Measurements from ENCODE around the gene ULBP2. TPM values are rescaled to one million over a fixed set of nuclear protein-coding genes. Genes with fewer than 3 reads are reported as not detected.
A peak's percentile ranks its signal among the peaks of the same experiment; 100 is the strongest.
"Not testable (repeated sequence)": the region's sequence is repeated elsewhere in the genome, so short reads cannot be mapped to it uniquely, and the experiment has no call there.

ULBP2 gene
- total and polyA plus RNA-seq, 7 experiments from 2014 or later, result 0.27 to 1.0 (median 0.56) TPM; not detected in 2

DNA sequence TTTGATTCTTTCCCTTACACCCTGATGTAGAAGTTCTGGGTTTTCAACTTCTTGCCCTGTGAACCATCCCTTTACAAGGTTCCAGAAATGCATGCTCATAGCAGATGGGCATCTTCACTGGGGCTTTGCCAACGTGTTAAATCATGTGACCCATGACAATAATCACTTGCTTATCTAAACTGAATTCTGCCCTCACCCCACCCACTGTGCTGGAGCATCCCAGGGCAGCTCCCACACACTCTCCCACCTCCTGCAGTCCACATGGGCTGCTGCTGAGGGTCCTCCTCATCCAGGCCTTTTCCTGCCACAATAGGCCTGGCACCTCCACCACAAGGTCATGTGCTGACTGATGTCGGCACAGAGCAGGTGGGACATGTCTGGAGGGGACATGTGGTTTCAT is 26.2 kb downstream of the ULBP2 start:
- POLR2A ChIA-PET; H3K9me3 Mint-ChIP-seq; H3K4me3 ChIP-seq (ENCODE audit: low read length); H3K4me3 Mint-ChIP-seq; H3K9me3 ChIP-seq (ENCODE audit: control insufficient read depth in 2 of 3, low read length in 3 of 3); intact Hi-C loops (cut with micrococcal nuclease); H3K36me3 Mint-ChIP-seq; ATAC-seq; CTCF ChIA-PET; H3K27ac ChIP-seq (ENCODE audit: low read depth, low read length); DNase-seq; H3K36me3 ChIP-seq (ENCODE audit: control insufficient read depth in 2 of 3, insufficient read depth in 3 of 3, low read length in 3 of 3): not testable (repeated sequence)
- peaks cover 12 to 23% of the 10 kb centered on the region in 2 donors for H3K27me3 ChIP-seq (ENCODE audit: control insufficient read depth in 2 of 2, insufficient read depth in 2 of 2, low read length in 2 of 2)
- Mint-ChIP-seq H3K27me3 (peaks cover 64 to 89% (median 83%) of the 10 kb centered on the region in 5 donors), H3K27ac (peak overlapping the region in 1 of 9 donors; percentile 4), H3K4me1 (peaks cover 14 to 27% (median 21%) of the 10 kb centered on the region in 7 donors)
- peaks cover 8 to 23% of the 10 kb centered on the region in 2 donors for H3K4me1 ChIP-seq (ENCODE audit: control insufficient read depth in 2 of 2, insufficient read depth in 2 of 2, low read length in 2 of 2)

DNA sequence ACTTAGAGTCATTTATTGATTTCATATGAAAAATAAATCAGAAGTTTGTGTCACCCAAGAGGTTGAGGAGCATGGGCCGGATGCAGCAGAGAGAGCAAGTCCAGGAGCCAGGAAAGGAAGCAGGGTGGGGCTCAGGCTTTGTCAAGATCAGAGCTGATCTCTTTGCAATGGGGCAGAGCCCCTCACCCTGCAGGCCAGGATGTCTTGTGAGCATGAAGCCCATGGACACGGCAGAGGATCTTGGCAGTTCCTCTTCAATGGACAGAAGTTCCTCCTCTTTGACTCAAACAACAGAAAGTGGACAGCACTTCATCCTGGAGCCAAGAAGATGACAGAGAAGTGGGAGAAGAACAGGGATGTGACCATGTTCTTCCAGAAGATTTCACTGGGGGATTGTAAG is 27.1 kb downstream of the ULBP2 start:
- H3K4me3 Mint-ChIP-seq; ATAC-seq; POLR2A ChIA-PET; H3K9me3 ChIP-seq (ENCODE audit: control insufficient read depth in 2 of 3, low read length in 3 of 3); DNase-seq; intact Hi-C loops (cut with micrococcal nuclease); H3K36me3 ChIP-seq (ENCODE audit: control insufficient read depth in 2 of 3, insufficient read depth in 3 of 3, low read length in 3 of 3); H3K27ac ChIP-seq (ENCODE audit: low read depth, low read length); H3K27ac Mint-ChIP-seq; H3K9me3 Mint-ChIP-seq; H3K4me3 ChIP-seq (ENCODE audit: low read length); H3K36me3 Mint-ChIP-seq; CTCF ChIA-PET: not testable (repeated sequence)
- Histone ChIP-seq H3K4me1 (ENCODE audit: control insufficient read depth in 2 of 2, insufficient read depth in 2 of 2, low read length in 2 of 2) (peaks cover 4 to 14% of the 10 kb centered on the region in 2 donors), H3K27me3 (ENCODE audit: control insufficient read depth in 2 of 2, insufficient read depth in 2 of 2, low read length in 2 of 2) (peaks cover 12 to 18% of the 10 kb centered on the region in 2 donors)
- peaks cover 12 to 20% (median 14%) of the 10 kb centered on the region in 7 donors for H3K4me1 Mint-ChIP-seq
- peaks cover 62 to 82% (median 81%) of the 10 kb centered on the region in 5 donors for H3K27me3 Mint-ChIP-seq

DNA sequence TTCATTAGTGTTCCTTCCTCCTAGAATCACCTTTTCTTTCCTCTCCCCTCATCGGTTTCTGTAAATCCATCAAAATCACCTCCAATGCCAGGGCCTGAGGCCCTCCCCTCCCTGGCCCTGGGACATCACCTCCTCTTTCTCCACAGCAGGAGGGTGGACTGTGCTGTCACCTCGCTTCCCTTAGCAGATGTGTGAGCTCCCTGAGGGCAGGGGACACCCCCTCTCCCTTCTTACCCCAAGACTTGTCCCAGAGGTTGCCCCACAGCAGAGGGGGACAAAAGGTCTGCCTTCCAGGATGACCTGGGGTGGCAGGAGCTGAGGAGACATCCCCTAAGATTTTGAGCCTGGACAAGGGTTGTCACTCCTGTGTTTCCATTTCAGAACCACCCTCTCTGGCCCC is 27.8 kb downstream of the ULBP2 start:
- no peak overlapping the region for H3K27ac Mint-ChIP-seq
- Histone ChIP-seq H3K27me3 (ENCODE audit: control insufficient read depth in 2 of 2, insufficient read depth in 2 of 2, low read length in 2 of 2) (peaks cover 8 to 12% of the 10 kb centered on the region in 2 donors), H3K4me1 (ENCODE audit: control insufficient read depth in 2 of 2, insufficient read depth in 2 of 2, low read length in 2 of 2) (peaks cover 3 to 7% of the 10 kb centered on the region in 2 donors), H3K4me3 (ENCODE audit: low read length) (no peak overlapping the region), H3K9me3 (ENCODE audit: control insufficient read depth in 2 of 3, low read length in 3 of 3) (no peaks in the 10 kb centered on the region), H3K27ac (ENCODE audit: low read depth, low read length) (no peak overlapping the region), H3K36me3 (ENCODE audit: control insufficient read depth in 2 of 3, insufficient read depth in 3 of 3, low read length in 3 of 3) (no peaks in the 10 kb centered on the region)
- CTCF ChIA-PET, result no interaction called here
- peaks cover 0 to 5% (median 0%) of the 10 kb centered on the region in 5 donors for H3K36me3 Mint-ChIP-seq
- H3K9me3 Mint-ChIP-seq, result peaks cover 0 to 2% (median 0%) of the 10 kb centered on the region in 11 donors
- ATAC-seq (no peak), DNase-seq (no peak)
- POLR2A ChIA-PET, result no interaction called here
- no peak overlapping the region for H3K4me3 Mint-ChIP-seq
- H3K4me1 Mint-ChIP-seq, result peaks cover 6 to 16% (median 9%) of the 10 kb centered on the region in 7 donors
- intact Hi-C loops (cut with micrococcal nuclease), result no loop called here
- peaks cover 62 to 84% (median 81%) of the 10 kb centered on the region in 5 donors for H3K27me3 Mint-ChIP-seq

DNA sequence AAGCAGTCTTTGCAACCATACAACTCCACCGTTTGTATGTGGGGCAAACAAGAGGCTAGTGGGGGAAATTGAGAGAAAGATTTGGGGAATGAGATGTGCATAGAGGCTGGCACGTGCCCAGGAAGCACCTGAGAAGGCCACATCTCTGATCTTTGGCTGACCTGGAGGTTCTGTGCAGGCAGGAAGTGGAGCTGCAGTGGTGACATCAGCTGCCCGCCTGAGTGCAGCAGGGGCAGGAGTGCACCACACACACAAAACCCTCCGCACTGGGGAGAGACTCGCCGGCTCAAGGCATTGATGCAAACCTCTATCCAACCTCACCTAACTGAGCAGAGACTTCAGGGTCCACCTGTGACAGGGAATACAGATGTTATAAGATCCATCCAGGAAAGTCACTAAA is 32.6 kb downstream of the ULBP2 start:
- H3K27ac ChIP-seq (ENCODE audit: low read depth, low read length); H3K27ac Mint-ChIP-seq; H3K36me3 Mint-ChIP-seq; H3K4me1 Mint-ChIP-seq; DNase-seq; ATAC-seq; H3K4me3 ChIP-seq (ENCODE audit: low read length); CTCF ChIA-PET; H3K27me3 ChIP-seq (ENCODE audit: control insufficient read depth in 2 of 2, insufficient read depth in 2 of 2, low read length in 2 of 2); H3K9me3 Mint-ChIP-seq; POLR2A ChIA-PET; intact Hi-C loops (cut with micrococcal nuclease); H3K36me3 ChIP-seq (ENCODE audit: control insufficient read depth in 2 of 3, insufficient read depth in 3 of 3, low read length in 3 of 3); H3K4me3 Mint-ChIP-seq; H3K4me1 ChIP-seq (ENCODE audit: control insufficient read depth in 2 of 2, insufficient read depth in 2 of 2, low read length in 2 of 2); H3K9me3 ChIP-seq (ENCODE audit: control insufficient read depth in 2 of 3, low read length in 3 of 3): not testable (repeated sequence)
- H3K27me3 Mint-ChIP-seq, result peaks cover 70 to 86% (median 83%) of the 10 kb centered on the region in 5 donors

DNA sequence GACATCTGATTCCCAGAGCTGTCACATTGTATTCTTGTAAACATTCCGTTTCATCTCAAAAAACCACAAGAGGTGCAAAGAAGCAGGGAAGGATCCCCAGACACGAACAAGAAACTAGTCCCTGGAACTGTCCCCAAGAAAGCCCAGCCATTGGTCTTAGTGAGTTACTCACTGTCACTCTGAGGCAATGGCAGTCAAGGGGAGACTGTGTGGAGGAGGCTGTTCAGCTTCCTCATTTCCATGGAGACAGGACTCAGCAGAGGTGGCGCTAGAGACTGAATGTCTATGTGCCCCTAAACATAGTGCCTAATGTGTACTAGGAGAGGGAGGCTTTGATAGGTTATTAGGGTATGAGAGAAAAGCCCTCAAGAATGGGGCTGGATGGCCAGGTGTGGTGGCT is 33.0 kb downstream of the ULBP2 start:
- Histone ChIP-seq H3K36me3 (ENCODE audit: control insufficient read depth in 2 of 3, insufficient read depth in 3 of 3, low read length in 3 of 3) (no peaks in the 10 kb centered on the region), H3K4me3 (ENCODE audit: low read length) (no peak overlapping the region), H3K27ac (ENCODE audit: low read depth, low read length) (no peak overlapping the region), H3K9me3 (ENCODE audit: control insufficient read depth in 2 of 3, low read length in 3 of 3) (no peaks in the 10 kb centered on the region), H3K4me1 (ENCODE audit: control insufficient read depth in 2 of 2, insufficient read depth in 2 of 2, low read length in 2 of 2) (no peaks in the 10 kb centered on the region), H3K27me3 (ENCODE audit: control insufficient read depth in 2 of 2, insufficient read depth in 2 of 2, low read length in 2 of 2) (peaks cover 0 to 5% of the 10 kb centered on the region in 2 donors)
- H3K36me3 Mint-ChIP-seq, result peaks cover 0 to 3% (median 0%) of the 10 kb centered on the region in 5 donors
- DNase-seq (no peak), ATAC-seq (peak; percentile 62)
- peaks cover 70 to 86% (median 81%) of the 10 kb centered on the region in 5 donors for H3K27me3 Mint-ChIP-seq
- ChIA-PET POLR2A (no interaction called here), CTCF (no interaction called here)
- peaks cover 0 to 5% (median 0%) of the 10 kb centered on the region in 7 donors for H3K4me1 Mint-ChIP-seq
- intact Hi-C loops (cut with micrococcal nuclease), result no loop called here
- no peaks in the 10 kb centered on the region for H3K9me3 Mint-ChIP-seq
- H3K27ac Mint-ChIP-seq, result no peak overlapping the region
- H3K4me3 Mint-ChIP-seq, result no peak overlapping the region

DNA sequence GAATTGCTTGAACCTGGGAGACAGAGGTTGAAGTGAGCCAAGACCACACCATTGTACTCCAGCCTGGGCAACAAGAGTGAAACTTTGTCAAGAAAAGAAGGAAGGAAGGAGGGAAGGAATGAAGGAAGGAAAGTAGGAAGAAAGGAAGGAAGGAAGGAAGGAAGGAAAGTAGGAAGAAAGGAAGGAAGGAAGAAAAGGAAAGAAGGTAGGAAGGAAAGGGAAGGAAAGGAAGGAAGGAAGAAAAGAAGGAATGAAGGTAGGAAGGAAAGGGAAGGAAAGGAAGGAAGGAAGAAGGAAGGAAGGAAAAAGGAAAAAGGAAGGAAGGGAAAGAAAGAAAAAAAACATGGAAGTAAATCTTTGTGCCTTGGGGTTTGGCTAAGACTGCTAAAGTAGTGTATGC is 33.6 kb downstream of the ULBP2 start:
- H3K27me3 Mint-ChIP-seq, result peaks cover 70 to 86% (median 80%) of the 10 kb centered on the region in 5 donors
- H3K27ac Mint-ChIP-seq, result no peak overlapping the region
- H3K36me3 Mint-ChIP-seq, result peaks cover 0 to under 1% (median 0%) of the 10 kb centered on the region in 5 donors
- no peaks in the 10 kb centered on the region for H3K36me3 ChIP-seq (ENCODE audit: control insufficient read depth in 2 of 3, insufficient read depth in 3 of 3, low read length in 3 of 3)
- H3K27me3 ChIP-seq (ENCODE audit: control insufficient read depth in 2 of 2, insufficient read depth in 2 of 2, low read length in 2 of 2), result peaks cover 0 to 5% of the 10 kb centered on the region in 2 donors
- H3K4me1 ChIP-seq (ENCODE audit: control insufficient read depth in 2 of 2, insufficient read depth in 2 of 2, low read length in 2 of 2), result no peaks in the 10 kb centered on the region
- DNase-seq, result no peak
- ChIA-PET CTCF (no interaction called here), POLR2A (no interaction called here)
- H3K4me3 Mint-ChIP-seq, result peak overlapping the region in 2 of 10 donors; percentile 6 to 21
- intact Hi-C loops (cut with micrococcal nuclease), result no loop called here
- H3K4me1 Mint-ChIP-seq, result peaks cover 0 to 5% (median 0%) of the 10 kb centered on the region in 7 donors
- no peak for ATAC-seq
- no peaks in the 10 kb centered on the region for H3K9me3 ChIP-seq (ENCODE audit: control insufficient read depth in 2 of 3, low read length in 3 of 3)
- no peaks in the 10 kb centered on the region for H3K9me3 Mint-ChIP-seq
- H3K27ac ChIP-seq (ENCODE audit: low read depth, low read length), result no peak overlapping the region
- no peak overlapping the region for H3K4me3 ChIP-seq (ENCODE audit: low read length)

DNA sequence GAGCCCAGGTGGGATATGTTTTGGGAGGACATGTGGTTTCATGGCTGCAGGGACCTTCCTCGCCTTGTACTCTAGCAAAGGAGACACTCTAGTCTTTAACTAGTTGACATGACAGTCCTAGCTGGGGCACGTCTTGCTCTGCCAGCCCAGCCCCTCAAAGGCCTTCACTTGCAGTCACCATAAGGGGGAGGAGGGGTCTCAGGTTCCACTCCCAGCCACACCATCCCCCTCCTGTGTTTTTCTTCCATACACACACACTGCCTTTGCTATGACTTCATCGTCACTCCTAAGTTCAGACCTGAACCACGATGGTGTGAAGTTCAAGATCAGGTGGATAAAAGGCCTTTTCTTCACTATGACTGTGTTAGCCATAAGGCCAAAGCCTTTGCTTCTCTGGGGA is 35.4 kb downstream of the ULBP2 start:
- Histone ChIP-seq H3K4me1 (ENCODE audit: control insufficient read depth in 2 of 2, insufficient read depth in 2 of 2, low read length in 2 of 2) (no peaks in the 10 kb centered on the region), H3K27ac (ENCODE audit: low read depth, low read length) (no peak overlapping the region), H3K36me3 (ENCODE audit: control insufficient read depth in 2 of 3, insufficient read depth in 3 of 3, low read length in 3 of 3) (no peaks in the 10 kb centered on the region), H3K27me3 (ENCODE audit: control insufficient read depth in 2 of 2, insufficient read depth in 2 of 2, low read length in 2 of 2) (peaks cover 0 to 7% of the 10 kb centered on the region in 2 donors), H3K4me3 (ENCODE audit: low read length) (no peak overlapping the region), H3K9me3 (ENCODE audit: control insufficient read depth in 2 of 3, low read length in 3 of 3) (no peaks in the 10 kb centered on the region)
- ChIA-PET CTCF (no interaction called here), POLR2A (no interaction called here)
- H3K36me3 Mint-ChIP-seq, result peaks cover 0 to 3% (median 0%) of the 10 kb centered on the region in 5 donors
- ATAC-seq (no peak), DNase-seq (no peak)
- peaks cover 0 to 6% (median 0%) of the 10 kb centered on the region in 11 donors for H3K9me3 Mint-ChIP-seq
- H3K27me3 Mint-ChIP-seq, result peaks cover 79 to 89% (median 85%) of the 10 kb centered on the region in 5 donors
- H3K27ac Mint-ChIP-seq, result no peak overlapping the region
- no peak overlapping the region for H3K4me3 Mint-ChIP-seq
- peaks cover 0 to 12% (median 5%) of the 10 kb centered on the region in 7 donors for H3K4me1 Mint-ChIP-seq
- intact Hi-C loops (cut with micrococcal nuclease), result no loop called here
